Spleen (tissue), 11 donors: ENCODE data around the gene CRB1. TPM values are rescaled to one million over a fixed set of nuclear protein-coding genes. Genes with fewer than 3 reads are reported as not detected.

ENCODE experiments used
- DNase-seq: peaks from one replicate; pipeline ENCODE4 v3.0.0-alpha.2; 2020
- H3K27ac ChIP-seq, 8 donors: fragments of 200-600 bp; sonication (generic) in 7 of 8; 1 replicate in 4 of 8; 2 replicates in 4 of 8; pipeline versions ENCODE4 v1.5.0 to v1.8.0; 2016 to 2021; ENCODE audit warnings: inconsistent platforms in 4 of 8, mild to moderate bottlenecking in 4 of 8, moderate library complexity in 1 of 8
- H3K27me3 ChIP-seq, 7 donors: fragments of 200-600 bp; sonication (generic) in 6 of 7; replicated peaks in 1 of 7; 1 replicate in 4 of 7; 2 replicates in 3 of 7; pipeline versions ENCODE4 v1.5.0 to v1.8.0; 2016 to 2021; ENCODE audit warnings: inconsistent platforms in 3 of 7, mild to moderate bottlenecking in 1 of 7
- H3K36me3 ChIP-seq, 6 donors: fragments of 200-600 bp; sonication (generic) in 5 of 6; 1 replicate in 4 of 6; 2 replicates in 2 of 6; pipeline versions ENCODE4 v1.5.0 to v1.8.0; 2016 to 2021; ENCODE audit warnings: inconsistent platforms in 2 of 6
- H3K4me1 ChIP-seq, 6 donors: fragments of 200-600 bp; sonication (generic) in 5 of 6; 1 replicate in 3 of 6; 2 replicates in 3 of 6; pipeline versions ENCODE4 v1.5.0 to v1.8.0; 2016 to 2021; ENCODE audit warnings: inconsistent platforms in 3 of 6
- H3K4me3 ChIP-seq, 8 donors: fragments of 200-600 bp; sonication (generic) in 7 of 8; 1 replicate in 4 of 8; 2 replicates in 4 of 8; pipeline versions ENCODE4 v1.5.0 to v1.8.0; 2016 to 2021; ENCODE audit warnings: inconsistent platforms in 4 of 8, mild to moderate bottlenecking in 4 of 8, moderate library complexity in 2 of 8
- H3K9me3 ChIP-seq, 8 donors: fragments of 200-600 bp; sonication (generic) in 7 of 8; 1 replicate in 4 of 8; 2 replicates in 4 of 8; pipeline versions ENCODE4 v1.5.0 to v1.8.0; 2016 to 2021; ENCODE audit warnings: inconsistent platforms in 4 of 8
- POLR2A ChIP-seq, 3 donors: fragments of 450-650 bp; IDR thresholded peaks; one replicate each; pipeline ENCODE4 v1.5.1; 2017; ENCODE audit warnings: antibody characterized with exemption in 3 of 3, mild to moderate bottlenecking in 1 of 3
- POLR2AphosphoS5 ChIP-seq, 3 donors: sonication (generic); formaldehyde crosslinking; IDR thresholded peaks; one replicate each; pipeline ENCODE4 v1.5.1; 2017; ENCODE audit warnings: antibody characterized with exemption in 3 of 3
- WGBS, 5 donors: extraction: QIAGEN DNeasy Blood & Tissue Kit in 3 of 5; methylation state at CpG; one replicate each; pipeline versions ENCODE4 v1.1.5 to v1.1.7; 2013 to 2018; 5-methylcytosine and 5-hydroxymethylcytosine counted together
- intact Hi-C: fragments of 100-400 bp; cut with DNase I; formaldehyde crosslinking; loops from one replicate; pipeline ENCODE4 v1.15.0; 2023; ENCODE audit warnings: low total_unique reads
- polyA plus RNA-seq, 3 donors: library from polyadenylated mRNA; stranded (reverse); fragments of 200-250 nt; gene quantifications; one replicate each; pipeline ENCODE4 v1.2.1, GENCODE V29; 2013
- total RNA-seq, 7 donors: library from RNA; depleted of rRNA in 3 of 7; stranded (reverse); fragments of >200 nt in 3 of 7; fragmentation: NEBNext Ultra II Directional in 4 of 7; extraction: Animal tissue kit (Norgen Biotek cat#: 25700) in 4 of 7; gene quantifications; one replicate each; pipeline versions ENCODE4 v1.1.0 to v1.2.1, GENCODE V29; 2016 to 2021
- TF ChIP-seq, protein P1 (sequence below), 11 experiments: fragments of 200-600 bp in 7 of 11; fragments of 450-650 bp in 4 of 11; sonication (generic) in 4 of 11; IDR thresholded peaks in 8 of 11; conservative IDR thresholded peaks in 3 of 11; 1 replicate in 7 of 11; 2 replicates in 4 of 11; pipeline versions ENCODE4 v1.4.0 to v1.8.0; 2016 to 2021; ENCODE audit warnings: antibody characterized with exemption in 11 of 11, inconsistent platforms in 4 of 11, mild to moderate bottlenecking in 1 of 11
- donor health status: healthy with polysubstance abuse.
- donor health status: DM: no; HTN: no; CAD: no; lungs with moderate emphysema.
- donor health status: DM: no; HTN: no; CAD: no.
- donor health status: Bipolar disorder and iron deficiency.
- donor health status: healthy.
- donor health status: DM: no; HTN: no; CAD: no.
- donor health status: DM: yes; HTN: yes; CAD: no.

Gene CRB1
- total and polyA plus RNA-seq, 10 donors = 0.05 to 0.49 (median 0.20) TPM; not detected in 1

DNA sequence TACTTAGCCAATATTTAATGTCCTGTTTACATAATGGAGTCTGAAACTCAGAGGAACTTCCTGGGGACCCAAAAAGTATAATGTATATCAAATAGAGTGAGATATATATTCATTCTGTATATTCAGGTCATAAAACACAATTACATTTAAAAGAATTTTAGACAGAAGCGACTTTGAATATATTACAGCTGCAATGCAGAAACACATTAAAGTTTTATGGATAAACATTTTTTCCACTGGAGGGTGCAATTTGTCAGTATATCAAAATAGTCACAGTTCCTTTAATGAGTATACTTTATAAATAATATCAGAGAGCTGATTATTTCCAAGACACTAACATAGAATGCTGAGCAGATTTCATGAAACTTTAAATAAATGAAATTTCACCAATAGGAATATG is 43.9 kb upstream of the CRB1 start:
- no peak overlapping the region for H3K4me3 ChIP-seq
- TF ChIP-seq, protein P1, sequence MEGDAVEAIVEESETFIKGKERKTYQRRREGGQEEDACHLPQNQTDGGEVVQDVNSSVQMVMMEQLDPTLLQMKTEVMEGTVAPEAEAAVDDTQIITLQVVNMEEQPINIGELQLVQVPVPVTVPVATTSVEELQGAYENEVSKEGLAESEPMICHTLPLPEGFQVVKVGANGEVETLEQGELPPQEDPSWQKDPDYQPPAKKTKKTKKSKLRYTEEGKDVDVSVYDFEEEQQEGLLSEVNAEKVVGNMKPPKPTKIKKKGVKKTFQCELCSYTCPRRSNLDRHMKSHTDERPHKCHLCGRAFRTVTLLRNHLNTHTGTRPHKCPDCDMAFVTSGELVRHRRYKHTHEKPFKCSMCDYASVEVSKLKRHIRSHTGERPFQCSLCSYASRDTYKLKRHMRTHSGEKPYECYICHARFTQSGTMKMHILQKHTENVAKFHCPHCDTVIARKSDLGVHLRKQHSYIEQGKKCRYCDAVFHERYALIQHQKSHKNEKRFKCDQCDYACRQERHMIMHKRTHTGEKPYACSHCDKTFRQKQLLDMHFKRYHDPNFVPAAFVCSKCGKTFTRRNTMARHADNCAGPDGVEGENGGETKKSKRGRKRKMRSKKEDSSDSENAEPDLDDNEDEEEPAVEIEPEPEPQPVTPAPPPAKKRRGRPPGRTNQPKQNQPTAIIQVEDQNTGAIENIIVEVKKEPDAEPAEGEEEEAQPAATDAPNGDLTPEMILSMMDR (IDR thresholded peaks at IDR 0.05 in 8 of 11, conservative IDR thresholded peaks at IDR 0.05 in 3 of 11) = peak in 2 of 11 experiments; percentile 6 to 15
- TF ChIP-seq POLR2A (IDR thresholded peaks at IDR 0.05) = no peak
- TF ChIP-seq POLR2AphosphoS5 (IDR thresholded peaks at IDR 0.05) = no peak
- H3K27ac ChIP-seq = no peak overlapping the region
- H3K4me1 ChIP-seq = no peaks in the 10 kb centered on the region
- no peaks in the 10 kb centered on the region for H3K36me3 ChIP-seq
- no peaks in the 10 kb centered on the region for H3K27me3 ChIP-seq
- intact Hi-C loops = no loop called here
- DNase-seq = no peak
- no peaks in the 10 kb centered on the region for H3K9me3 ChIP-seq
- WGBS, 5 donors = 79 to 86% (median 85%) methylated on average over 1 of the region's 1 CpG

DNA sequence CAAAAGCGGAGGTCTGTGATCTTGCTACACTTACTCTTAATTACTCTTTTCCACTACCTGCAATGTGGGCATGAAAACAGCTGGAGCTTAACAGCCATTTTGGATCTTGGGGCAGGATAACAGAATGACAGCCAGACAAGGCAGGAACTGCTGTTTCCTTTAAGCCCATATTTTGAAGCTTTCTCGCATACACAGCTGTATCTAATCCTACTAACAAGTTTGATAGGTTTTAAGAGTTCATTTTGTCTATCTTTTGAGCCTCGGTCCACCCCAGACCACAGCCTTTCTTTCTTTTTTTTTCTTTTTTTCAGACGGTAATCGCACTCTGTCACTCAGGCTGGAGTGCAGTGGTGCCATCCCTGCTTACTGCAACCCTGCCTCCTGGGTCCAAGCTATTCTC is 42.4 kb upstream of the CRB1 start:
- Histone ChIP-seq H3K9me3 (no peaks in the 10 kb centered on the region), H3K4me1 (no peaks in the 10 kb centered on the region), H3K27ac (peak overlapping the region in 1 of 8 donors; percentile 21), H3K27me3 (no peaks in the 10 kb centered on the region), H3K36me3 (no peaks in the 10 kb centered on the region), H3K4me3 (no peak overlapping the region)
- intact Hi-C loops = no loop called here
- 70 to 82% (median 74%) methylated on average over 5 of the region's 5 CpGs for WGBS, 5 donors
- DNase-seq = no peak
- TF ChIP-seq POLR2A (IDR thresholded peaks at IDR 0.05) = no peak

DNA sequence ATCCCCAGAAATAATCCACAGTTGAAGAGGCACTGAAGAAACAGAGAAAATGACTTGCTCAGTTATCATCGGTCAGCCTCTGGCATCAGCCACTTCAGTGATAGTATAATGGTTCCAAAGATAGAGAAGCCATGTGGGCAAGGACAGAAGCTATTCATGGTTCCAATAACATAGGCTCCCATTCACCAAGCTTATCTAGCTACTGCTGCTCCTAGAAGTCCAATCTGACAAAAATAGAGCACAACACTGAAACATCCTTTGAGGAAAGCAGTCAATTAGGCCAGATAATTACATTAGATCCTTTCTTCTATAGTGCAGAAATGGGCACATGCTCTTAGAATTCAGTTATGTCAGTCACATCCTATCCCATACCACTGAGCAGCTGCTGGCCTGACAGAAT is 33.5 kb upstream of the CRB1 start:
- TF ChIP-seq, protein P1 (IDR thresholded peaks at IDR 0.05 in 8 of 11, conservative IDR thresholded peaks at IDR 0.05 in 3 of 11) = no peak
- no peak for TF ChIP-seq POLR2A (IDR thresholded peaks at IDR 0.05)
- TF ChIP-seq POLR2AphosphoS5 (IDR thresholded peaks at IDR 0.05) = no peak
- H3K9me3 ChIP-seq = no peaks in the 10 kb centered on the region
- 73 to 91% (median 79%) methylated on average over 1 of the region's 1 CpG for WGBS, 5 donors
- intact Hi-C loops = no loop called here
- H3K27me3 ChIP-seq = no peaks in the 10 kb centered on the region
- H3K4me1 ChIP-seq = no peaks in the 10 kb centered on the region
- no peak overlapping the region for H3K27ac ChIP-seq
- H3K4me3 ChIP-seq = no peak overlapping the region
- no peaks in the 10 kb centered on the region for H3K36me3 ChIP-seq
- no peak for DNase-seq

DNA sequence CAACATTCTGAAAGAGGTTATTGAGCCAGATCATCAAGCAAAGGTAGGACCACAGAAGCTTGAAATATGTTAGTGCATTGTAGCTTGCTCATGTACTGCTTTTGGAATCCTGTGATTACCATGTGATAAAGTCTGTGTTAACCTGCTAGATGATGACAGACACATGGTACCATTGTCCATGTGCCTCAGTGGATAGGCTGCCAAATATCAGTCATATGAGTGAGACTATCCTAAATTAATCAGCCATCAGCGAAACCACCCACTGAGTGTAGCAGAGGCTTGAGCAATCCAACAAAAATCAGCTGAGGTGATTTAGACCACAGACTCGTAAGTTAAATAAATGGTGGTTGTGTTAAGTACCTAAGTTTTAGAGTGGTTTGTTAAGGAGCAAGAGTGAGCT is 32.7 kb upstream of the CRB1 start:
- TF ChIP-seq, protein P1 (IDR thresholded peaks at IDR 0.05 in 8 of 11, conservative IDR thresholded peaks at IDR 0.05 in 3 of 11) = no peak
- TF ChIP-seq POLR2AphosphoS5 (IDR thresholded peaks at IDR 0.05) (no peak), POLR2A (IDR thresholded peaks at IDR 0.05) (no peak)
- Histone ChIP-seq H3K36me3 (no peaks in the 10 kb centered on the region), H3K9me3 (no peaks in the 10 kb centered on the region), H3K27me3 (no peaks in the 10 kb centered on the region), H3K4me3 (no peak overlapping the region), H3K27ac (no peak overlapping the region), H3K4me1 (no peaks in the 10 kb centered on the region)
- WGBS, 5 donors = 87 to 96% (median 91%) methylated on average over 2 of the region's 2 CpGs
- intact Hi-C loops = no loop called here
- no peak for DNase-seq

DNA sequence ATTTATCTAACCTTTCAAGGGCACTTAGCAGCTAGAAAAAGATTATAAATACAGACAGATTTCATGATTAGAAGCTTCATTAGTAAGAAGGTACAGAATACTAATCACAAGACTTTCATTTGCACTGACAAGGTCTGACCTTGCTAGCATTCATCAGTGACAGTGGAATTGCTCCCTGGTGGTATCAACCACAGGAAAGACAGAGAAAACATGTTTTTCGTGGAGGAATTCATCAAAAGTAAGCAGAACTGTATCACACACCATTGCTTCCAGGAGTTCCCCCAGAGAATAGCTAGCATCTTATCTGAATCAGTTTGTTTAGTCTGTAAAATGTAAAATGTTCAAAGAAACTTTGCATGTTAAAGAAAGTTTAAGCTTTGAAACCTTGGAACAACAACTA is 20.6 kb upstream of the CRB1 start:
- Histone ChIP-seq H3K4me3 (no peak overlapping the region), H3K27ac (no peak overlapping the region), H3K4me1 (no peaks in the 10 kb centered on the region), H3K36me3 (no peaks in the 10 kb centered on the region), H3K9me3 (peaks cover 0 to 10% (median 0%) of the 10 kb centered on the region in 8 donors), H3K27me3 (no peaks in the 10 kb centered on the region)
- TF ChIP-seq POLR2A (IDR thresholded peaks at IDR 0.05) (no peak), POLR2AphosphoS5 (IDR thresholded peaks at IDR 0.05) (no peak)
- TF ChIP-seq, protein P1 (IDR thresholded peaks at IDR 0.05 in 8 of 11, conservative IDR thresholded peaks at IDR 0.05 in 3 of 11) = no peak
- WGBS, 5 donors = 27 to 56% (median 38%) methylated on average over 1 of the region's 1 CpG
- intact Hi-C loops = no loop called here
- no peak for DNase-seq
